ENCODE results near the gene MSRB1.
"Not testable (repeated sequence)": the region's sequence is repeated elsewhere in the genome, so short reads cannot be mapped to it uniquely, and the experiment has no call there.

MSRB1 gene

GRCh38 chr16:1960665-1961630 is 17.9 kb upstream of the MSRB1 start:
- peak; percentile 35 for DNase-seq

DNA sequence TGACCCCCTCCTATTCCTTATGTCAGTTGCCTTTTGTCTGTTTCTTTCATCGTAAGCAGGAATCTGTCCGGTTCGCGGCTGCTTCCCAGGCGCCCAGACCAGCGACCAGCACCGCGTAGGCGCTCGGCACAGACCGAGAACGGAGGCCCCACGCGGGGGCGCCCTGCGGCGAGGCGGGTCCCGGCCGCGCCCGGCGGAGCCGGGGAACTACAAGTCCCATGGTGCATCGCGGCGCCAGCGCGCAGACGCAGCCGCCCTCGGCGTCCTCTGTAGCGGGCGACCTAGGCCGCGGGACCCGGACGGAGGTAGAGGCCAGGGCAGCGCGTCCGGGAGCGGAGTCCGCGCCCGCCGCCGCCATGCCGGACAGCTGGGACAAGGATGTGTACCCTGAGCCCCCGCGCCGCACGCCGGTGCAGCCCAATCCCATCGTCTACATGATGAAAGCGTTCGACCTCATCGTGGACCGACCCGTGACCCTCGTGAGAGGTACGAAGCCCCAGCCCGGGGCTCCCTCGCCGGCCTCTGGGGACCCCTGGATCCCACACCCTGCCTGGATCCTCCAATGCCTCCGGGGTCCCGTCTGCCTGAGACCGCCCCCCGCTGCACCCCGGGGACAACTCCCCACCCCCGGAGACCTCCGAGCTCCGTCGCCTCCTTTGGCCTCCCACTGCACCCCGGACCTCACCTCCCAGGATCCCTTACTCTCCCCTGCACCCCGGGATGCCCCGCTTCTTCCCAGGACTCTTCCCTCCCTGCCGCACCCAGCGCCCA is 16.5 kb upstream of the MSRB1 start, which contains the start of gene NDUFB10:
Gene NDUFB10 (plus strand): TSS at position 270 of the 771 bp plus-strand sequence. CDS start 87 bp downstream, at position 357.
- peak; percentile 79 for DNase-seq

GRCh38 chr16:1958715-1959268 is 15.8 kb upstream of the MSRB1 start:
- no peak for DNase-seq

DNA sequence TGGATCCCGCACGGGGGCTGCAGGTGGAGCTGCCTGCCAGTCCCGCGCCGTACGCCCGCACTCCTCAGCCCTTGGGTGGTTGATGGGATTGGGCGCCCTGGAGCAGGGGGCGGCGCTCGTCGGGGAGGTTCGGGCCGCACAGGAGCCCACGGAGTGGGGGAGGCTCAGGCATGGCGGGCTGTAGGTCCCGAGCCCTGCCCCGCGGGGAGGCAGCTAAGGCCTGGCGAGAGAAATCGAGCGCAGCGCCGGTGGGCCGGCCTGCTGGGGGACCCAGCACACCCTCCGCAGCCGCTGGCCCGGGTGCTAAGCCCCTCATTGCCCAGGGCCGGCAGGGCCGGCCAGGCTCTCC is 15.1 kb upstream of the MSRB1 start:
- not testable (repeated sequence) for DNase-seq

- not testable (repeated sequence) for DNase-seq
Measured at GRCh38 chr16:1957434-1958142, 14.6 kb upstream of the MSRB1 start.

DNA sequence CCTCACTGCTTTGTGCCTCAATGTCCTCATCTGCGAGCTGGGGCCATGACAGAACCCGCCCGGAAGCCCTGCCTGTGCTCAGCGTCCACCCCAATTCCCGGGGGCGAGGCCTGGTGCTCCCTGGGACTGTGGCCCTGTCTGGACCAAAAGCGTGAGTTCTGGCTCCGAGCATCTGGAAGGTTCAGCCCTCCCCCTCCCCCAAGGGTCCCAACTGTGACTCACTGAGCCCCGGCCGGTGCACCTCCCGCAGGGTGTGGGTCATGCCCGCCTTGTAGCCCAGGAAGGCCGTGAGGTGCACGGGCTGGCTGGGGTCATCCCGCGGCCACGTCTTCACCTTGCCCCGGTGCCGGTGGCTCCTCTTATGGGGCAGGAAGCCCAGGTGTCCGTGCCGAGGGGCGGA is 10.7 kb upstream of the MSRB1 start:
- DNase-seq: no peak

- no peak for DNase-seq
Measured at GRCh38 chr16:1950559-1950958, 7.6 kb upstream of the MSRB1 start.

GRCh38 chr16:1950047-1950446 is 7.0 kb upstream of the MSRB1 start:
- DNase-seq: no peak

GRCh38 chr16:1949507-1949906 is 6.5 kb upstream of the MSRB1 start:
- DNase-seq: no peak

- DNase-seq: no peak
Measured at GRCh38 chr16:1947369-1947670, 4.3 kb upstream of the MSRB1 start.

- DNase-seq: no peak
Measured at GRCh38 chr16:1946495-1947368, 3.7 kb upstream of the MSRB1 start.

GRCh38 chr16:1945559-1946391 is 2.8 kb upstream of the MSRB1 start:
- DNase-seq: no peak

DNA sequence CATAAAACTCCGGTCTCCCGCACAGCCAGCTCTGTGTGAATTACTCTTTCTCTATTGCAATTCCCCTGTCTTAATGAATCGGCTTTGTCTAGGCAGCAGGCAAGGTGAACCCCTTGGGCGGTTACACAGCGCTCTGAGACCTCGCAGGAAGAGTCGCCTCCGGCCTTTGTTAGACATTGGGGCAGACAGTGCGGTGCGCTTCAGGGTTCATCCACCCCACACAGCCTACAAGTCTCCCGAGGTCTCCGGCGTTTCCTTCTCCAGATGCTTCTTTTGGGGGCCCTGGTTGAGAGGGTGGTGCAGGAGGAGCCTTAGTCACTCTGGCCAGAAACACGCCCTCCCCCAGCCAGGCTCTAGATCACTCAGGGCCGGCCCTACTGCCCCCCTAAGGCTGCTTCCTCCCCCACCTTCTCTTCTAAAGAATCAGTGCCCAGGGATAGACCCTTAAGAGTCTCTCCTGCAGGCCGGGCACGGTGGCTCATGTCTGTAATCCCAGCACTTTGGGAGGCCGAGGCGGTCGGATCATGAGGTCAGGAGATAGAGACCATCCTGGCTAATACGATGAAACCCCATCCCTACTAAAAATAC is 1.7 kb upstream of the MSRB1 start:
- DNase-seq: no peak

GRCh38 chr16:1942047-1942809 is 771 bp downstream of the MSRB1 start:
- no peak for DNase-seq

- no peak for DNase-seq
Measured at GRCh38 chr16:1941162-1942046, 1.6 kb downstream of the MSRB1 start.

GRCh38 chr16:1940273-1941161 is 2.5 kb downstream of the MSRB1 start:
- no peak for DNase-seq

- DNase-seq: not testable (repeated sequence)
Measured at GRCh38 chr16:1939833-1940232, 3.2 kb downstream of the MSRB1 start.

DNA sequence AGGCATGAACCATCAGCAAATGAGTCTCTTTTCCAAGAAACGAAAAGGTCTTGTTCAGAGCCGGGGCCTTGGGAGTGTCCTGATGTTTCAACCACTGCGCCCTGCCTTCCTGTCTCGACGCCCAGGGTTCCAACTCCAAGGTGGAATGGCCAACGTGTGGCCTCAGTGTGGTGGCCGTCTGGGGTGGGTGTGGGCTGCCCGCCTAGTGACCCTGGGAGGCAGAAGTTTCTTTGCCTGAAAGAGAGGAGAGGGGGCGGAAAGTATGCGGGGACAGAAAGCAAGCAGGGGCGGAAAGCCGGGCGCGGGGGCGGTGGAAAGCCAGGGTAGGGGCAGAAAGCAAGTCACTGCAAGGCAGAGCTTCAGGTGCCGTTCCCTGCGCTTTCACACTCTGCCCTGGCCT is 4.1 kb downstream of the MSRB1 start:
- DNase-seq: no peak
